Endodermal cell (in vitro differentiated cells): ENCODE results near the gene CWC22. TPM values are rescaled to one million over a fixed set of nuclear protein-coding genes. Genes with fewer than 3 reads are reported as not detected.

ENCODE experiments used
- DNase-seq: peaks from one replicate; pipeline ENCODE4 v3.0.0-alpha.2; 2017
- H3K27ac ChIP-seq: 2 replicates; pipeline ENCODE4 v1.5.1; 2013; ENCODE audit warnings: mild to moderate bottlenecking, low read depth, low read length, moderate library complexity
- H3K27me3 ChIP-seq: 2 replicates; pipeline ENCODE4 v1.6.1; 2013; ENCODE audit warnings: mild to moderate bottlenecking, low read length, moderate library complexity; ENCODE audit not compliant: insufficient read depth, control insufficient read depth, poor library complexity, severe bottlenecking
- H3K36me3 ChIP-seq: 2 replicates; pipeline ENCODE4 v1.7.0; 2013; ENCODE audit warnings: mild to moderate bottlenecking, low read length, moderate library complexity; ENCODE audit not compliant: control insufficient read depth, insufficient read depth
- H3K4me1 ChIP-seq: one replicate; pipeline ENCODE4 v1.7.0; 2013; ENCODE audit warnings: low read length; ENCODE audit not compliant: control insufficient read depth, insufficient read depth
- H3K4me3 ChIP-seq: 2 replicates; pipeline ENCODE4 v1.5.1; 2013; ENCODE audit warnings: mild to moderate bottlenecking, low read length, moderate library complexity
- H3K9ac ChIP-seq: 2 replicates; pipeline ENCODE4 v1.6.1; 2013; ENCODE audit warnings: mild to moderate bottlenecking, low read length, moderate library complexity; ENCODE audit not compliant: poor library complexity, severe bottlenecking; ENCODE audit errors: extremely low read depth
- H3K9me3 ChIP-seq: 2 replicates; pipeline ENCODE4 v1.6.1; 2013; ENCODE audit warnings: mild to moderate bottlenecking, low read length, moderate library complexity; ENCODE audit not compliant: control insufficient read depth
- H3K27ac Mint-ChIP-seq: 2 replicates; pipeline ENCODE4 v1.8.0; 2020; ENCODE audit warnings: mixed read lengths
- H3K27me3 Mint-ChIP-seq: 2 replicates; pipeline ENCODE4 v1.8.0; 2021; ENCODE audit warnings: mild to moderate bottlenecking, mixed read lengths; ENCODE audit not compliant: insufficient read depth
- H3K36me3 Mint-ChIP-seq: 2 replicates; pipeline ENCODE4 v1.8.0; 2020; ENCODE audit warnings: low read depth, mixed read lengths
- H3K4me1 Mint-ChIP-seq: 2 replicates; pipeline ENCODE4 v1.8.0; 2020; ENCODE audit warnings: mixed read lengths
- H3K4me3 Mint-ChIP-seq: 2 replicates; pipeline ENCODE4 v1.8.0; 2020; ENCODE audit warnings: mild to moderate bottlenecking, moderate library complexity, mixed read lengths
- H3K9me3 Mint-ChIP-seq: 2 replicates; pipeline ENCODE4 v1.8.0; 2020; ENCODE audit warnings: mild to moderate bottlenecking, mixed read lengths
- WGBS, 2 experiments: methylation state at CpG; one replicate each; pipeline versions ENCODE4 v1.1.5 to v1.1.7; 2013; ENCODE audit warnings: missing lambda C conversion rate in 2 of 2, mixed read lengths in 1 of 2; ENCODE audit not compliant: insufficient coverage in 1 of 2, insufficient read length in 1 of 2; 5-methylcytosine and 5-hydroxymethylcytosine counted together
- total RNA-seq, 2 donors: library from RNA; stranded (reverse); fragmentation: NEBNext Ultra II Directional in 1 of 2; extraction: Animal tissue kit (Norgen Biotek cat#: 25700) in 1 of 2; gene quantifications; 2 replicates in 1 of 2; 3 replicates in 1 of 2; pipeline ENCODE4 v1.2.1, GENCODE V29; 2021
- TF ChIP-seq, protein P1 (sequence below): fragments of 200-600 bp; sonication (generic); conservative IDR thresholded peaks from 2 replicates; pipeline ENCODE4 v1.5.0; 2021; ENCODE audit warnings: antibody characterized with exemption, mild to moderate bottlenecking

CWC22 gene
- total RNA-seq, 2 donors from 2014 or later = 33.4 to 43.5 TPM

DNA sequence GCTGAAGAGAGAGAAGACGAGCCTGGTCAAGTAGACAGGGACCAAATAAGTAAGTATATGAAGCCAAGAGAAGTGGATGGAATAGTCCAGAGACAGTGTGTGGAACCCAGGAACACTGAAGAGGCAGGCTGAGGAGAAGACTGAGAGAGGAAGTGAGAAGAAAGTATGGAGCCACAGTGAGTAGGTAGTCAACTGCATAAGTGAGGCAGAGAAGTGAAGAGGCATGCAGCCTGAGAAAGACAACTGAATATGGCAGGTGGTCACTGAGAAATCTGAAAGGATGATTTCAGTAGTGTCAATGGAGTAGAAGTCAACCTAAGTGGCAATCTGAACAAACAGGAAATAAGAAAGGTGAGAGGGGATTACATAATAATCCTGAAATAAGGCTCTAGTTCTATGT is 55.4 kb downstream of the CWC22 start:
- Mint-ChIP-seq H3K4me3 (no peak overlapping the region), H3K27ac (no peak overlapping the region), H3K9me3 (no peaks in the 10 kb centered on the region), H3K4me1 (peaks cover 1% of the 10 kb centered on the region), H3K27me3 (no peaks in the 10 kb centered on the region), H3K36me3 (peaks cover 48% of the 10 kb centered on the region)
- Histone ChIP-seq H3K27me3 (no peaks in the 10 kb centered on the region), H3K9me3 (no peaks in the 10 kb centered on the region), H3K36me3 (peaks cover 86% of the 10 kb centered on the region), H3K4me3 (no peak overlapping the region), H3K9ac (no peak overlapping the region), H3K27ac (no peak overlapping the region), H3K4me1 (no peaks in the 10 kb centered on the region)
- no peak for DNase-seq
- WGBS, 2 experiments = 98 to 100% methylated on average over 1 of the region's 1 CpG
- TF ChIP-seq, protein P1, sequence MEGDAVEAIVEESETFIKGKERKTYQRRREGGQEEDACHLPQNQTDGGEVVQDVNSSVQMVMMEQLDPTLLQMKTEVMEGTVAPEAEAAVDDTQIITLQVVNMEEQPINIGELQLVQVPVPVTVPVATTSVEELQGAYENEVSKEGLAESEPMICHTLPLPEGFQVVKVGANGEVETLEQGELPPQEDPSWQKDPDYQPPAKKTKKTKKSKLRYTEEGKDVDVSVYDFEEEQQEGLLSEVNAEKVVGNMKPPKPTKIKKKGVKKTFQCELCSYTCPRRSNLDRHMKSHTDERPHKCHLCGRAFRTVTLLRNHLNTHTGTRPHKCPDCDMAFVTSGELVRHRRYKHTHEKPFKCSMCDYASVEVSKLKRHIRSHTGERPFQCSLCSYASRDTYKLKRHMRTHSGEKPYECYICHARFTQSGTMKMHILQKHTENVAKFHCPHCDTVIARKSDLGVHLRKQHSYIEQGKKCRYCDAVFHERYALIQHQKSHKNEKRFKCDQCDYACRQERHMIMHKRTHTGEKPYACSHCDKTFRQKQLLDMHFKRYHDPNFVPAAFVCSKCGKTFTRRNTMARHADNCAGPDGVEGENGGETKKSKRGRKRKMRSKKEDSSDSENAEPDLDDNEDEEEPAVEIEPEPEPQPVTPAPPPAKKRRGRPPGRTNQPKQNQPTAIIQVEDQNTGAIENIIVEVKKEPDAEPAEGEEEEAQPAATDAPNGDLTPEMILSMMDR = no peak

DNA sequence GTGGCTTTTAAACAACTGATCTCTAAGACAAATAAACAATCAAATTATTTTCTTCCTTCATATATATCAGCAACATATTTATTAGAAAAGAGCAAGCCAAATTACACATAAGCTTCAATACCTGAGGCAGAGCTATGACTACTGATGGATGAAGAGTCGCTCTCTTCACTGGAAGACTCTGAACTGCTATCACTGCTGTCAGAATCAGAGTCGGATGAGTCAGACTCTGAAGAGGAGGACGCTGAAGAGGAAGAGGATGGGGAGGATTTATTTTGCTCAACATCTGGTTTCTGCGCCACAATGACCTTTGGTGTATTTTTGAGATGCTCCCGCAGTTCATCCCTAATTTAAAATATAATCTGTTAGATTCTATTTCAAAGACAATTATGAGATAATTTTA is 56.7 kb downstream of the CWC22 start:
- no peak overlapping the region for H3K4me3 ChIP-seq
- H3K36me3 ChIP-seq = peaks cover 91% of the 10 kb centered on the region
- TF ChIP-seq, protein P1 = no peak

DNA sequence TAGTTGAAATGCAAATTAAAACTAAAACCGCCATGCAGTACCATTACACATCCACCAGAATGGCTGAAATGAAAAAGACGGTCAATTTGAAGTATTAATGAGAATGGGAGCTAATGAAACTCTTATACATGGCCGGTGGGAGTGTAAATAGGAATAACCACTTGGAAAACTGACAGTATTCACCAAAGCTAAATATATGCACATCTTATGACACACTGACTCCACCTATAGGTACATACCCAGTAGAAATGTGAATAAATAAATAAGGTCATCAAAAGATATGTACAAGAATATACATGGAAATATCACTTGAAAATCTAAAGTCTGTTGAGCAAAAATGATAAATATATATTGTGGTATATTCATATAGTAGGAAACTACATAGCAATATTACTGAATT is 57.7 kb downstream of the CWC22 start:
- no peaks in the 10 kb centered on the region for H3K4me1 ChIP-seq
- H3K27ac ChIP-seq = no peak overlapping the region
- no peak overlapping the region for H3K9ac ChIP-seq
- Mint-ChIP-seq H3K4me1 (no peaks in the 10 kb centered on the region), H3K27ac (no peak overlapping the region), H3K9me3 (no peaks in the 10 kb centered on the region), H3K4me3 (no peak overlapping the region), H3K27me3 (no peaks in the 10 kb centered on the region), H3K36me3 (peaks cover 59% of the 10 kb centered on the region)
- DNase-seq = no peak
- peaks cover 92% of the 10 kb centered on the region for H3K36me3 ChIP-seq
- no peaks in the 10 kb centered on the region for H3K9me3 ChIP-seq
- WGBS, 2 experiments = 67% methylated on average over 3 of the region's 3 CpGs; no CpG with 5 or more reads in 1 of the 2 experiments
- H3K27me3 ChIP-seq = no peaks in the 10 kb centered on the region
- TF ChIP-seq, protein P1 = no peak
- H3K4me3 ChIP-seq = no peak overlapping the region

More for the DNA sequence above, 56.7 kb downstream of the CWC22 start:
- no peak for DNase-seq
- H3K4me3 Mint-ChIP-seq = no peak overlapping the region
- no peak overlapping the region for H3K27ac Mint-ChIP-seq
- peaks cover 53% of the 10 kb centered on the region for H3K36me3 Mint-ChIP-seq
- no peaks in the 10 kb centered on the region for H3K9me3 Mint-ChIP-seq
- no peak overlapping the region for H3K27ac ChIP-seq
- no peaks in the 10 kb centered on the region for H3K4me1 ChIP-seq
- H3K9me3 ChIP-seq = no peaks in the 10 kb centered on the region
- no peak overlapping the region for H3K9ac ChIP-seq
- peaks cover 1% of the 10 kb centered on the region for H3K4me1 Mint-ChIP-seq
- 97 to 100% methylated on average over 3 to 4 of the region's 5 CpGs for WGBS, 2 experiments
- H3K27me3 ChIP-seq = no peaks in the 10 kb centered on the region
- no peaks in the 10 kb centered on the region for H3K27me3 Mint-ChIP-seq
